Thyroid gland (tissue), 4 donors: ENCODE data around the gene COL24A1. TPM values are rescaled to one million over a fixed set of nuclear protein-coding genes. Genes with fewer than 3 reads are reported as not detected.

Experiments
- DNase-seq, 2 donors: peaks; one replicate each; pipeline ENCODE4 v3.0.0-alpha.2; 2019
- H3K27ac ChIP-seq, 3 donors: fragments of 200-600 bp; sonication (generic); 1 replicate in 2 of 3; 2 replicates in 1 of 3; pipeline ENCODE4 v1.5.1; 2016 to 2019; ENCODE audit warnings: mild to moderate bottlenecking in 1 of 3, moderate library complexity in 1 of 3
- H3K27me3 ChIP-seq: fragments of 200-600 bp; sonication (generic); one replicate; pipeline ENCODE4 v1.5.1; 2019
- H3K36me3 ChIP-seq, 2 donors: fragments of 200-600 bp; sonication (generic); one replicate each; pipeline ENCODE4 v1.5.1; 2016 to 2019
- H3K4me1 ChIP-seq, 2 donors: fragments of 200-600 bp; sonication (generic); one replicate each; pipeline ENCODE4 v1.5.1; 2017 to 2019
- H3K4me3 ChIP-seq, 3 donors: fragments of 200-600 bp; sonication (generic); replicated peaks in 1 of 3; 1 replicate in 2 of 3; 2 replicates in 1 of 3; pipeline ENCODE4 v1.5.1; 2016; ENCODE audit warnings: mild to moderate bottlenecking in 1 of 3
- H3K9me3 ChIP-seq: fragments of 200-600 bp; sonication (generic); one replicate; pipeline ENCODE4 v1.5.1; 2017
- CTCF ChIP-seq, 6 experiments: fragments of 200-600 bp in 3 of 6; fragments of 450-650 bp in 3 of 6; sonication (generic) in 3 of 6; IDR thresholded peaks; one replicate each; pipeline ENCODE4 v1.5.1; 2016 to 2019; ENCODE audit warnings: antibody characterized with exemption in 6 of 6, mild to moderate bottlenecking in 2 of 6, inconsistent platforms in 1 of 6, moderate library complexity in 1 of 6
- POLR2A ChIP-seq, 2 donors: fragments of 450-650 bp; IDR thresholded peaks; one replicate each; pipeline ENCODE4 v1.6.1; 2017; ENCODE audit warnings: antibody characterized with exemption in 2 of 2, mild to moderate bottlenecking in 2 of 2, moderate library complexity in 1 of 2
- WGBS, 2 donors: methylation state at CpG; one replicate each; pipeline ENCODE4 v1.1.5; 2017; 5-methylcytosine and 5-hydroxymethylcytosine counted together
- intact Hi-C: fragments of 100-400 bp; cut with DNase I; formaldehyde crosslinking; loops from one replicate; pipeline ENCODE4 v1.15.1; 2023
- small RNA-seq: library from RNA; depleted of rRNA; stranded (forward); fragments of <200 nt; gene quantifications from one replicate; pipeline ENCODE3, GENCODE V24; 2016
- total RNA-seq, 4 donors: library from RNA; depleted of rRNA; stranded (reverse); fragments of >200 nt; gene quantifications; one replicate each; pipeline ENCODE4 v1.2.3, GENCODE V29; 2016

Gene COL24A1
- total RNA-seq, 4 donors from 2014 or later, result 0.27 to 0.89 (median 0.46) TPM

DNA sequence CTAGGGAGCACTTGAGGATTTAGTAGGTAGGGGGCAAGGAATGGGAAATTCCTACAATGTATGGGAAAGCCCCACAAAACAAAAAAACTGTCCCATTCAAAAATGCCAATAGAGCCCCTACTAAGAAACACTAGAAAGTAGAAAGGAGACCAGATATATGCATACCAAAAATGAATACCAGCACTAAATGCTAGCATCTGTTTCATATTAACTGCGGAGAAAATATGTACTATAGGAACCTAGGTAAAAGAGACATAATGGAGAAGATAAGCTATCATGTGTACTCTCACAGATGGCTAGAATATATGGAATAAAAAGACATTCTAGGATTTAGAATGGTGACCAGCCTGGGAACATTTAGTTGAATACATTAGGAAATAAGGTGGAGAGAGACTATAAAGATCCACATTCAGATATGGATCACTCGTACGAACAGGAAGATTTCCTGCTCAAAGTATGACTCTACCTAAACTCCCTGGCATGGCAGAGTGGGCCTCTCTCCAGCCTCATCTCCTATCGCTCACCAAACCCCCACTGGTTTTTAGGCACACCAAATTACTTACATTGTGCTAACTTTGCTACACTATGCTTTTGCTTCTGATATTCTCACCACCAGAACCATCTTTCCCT, 466.7 kb downstream of the COL24A1 start:
- Histone ChIP-seq H3K27me3 (no peaks in the 10 kb centered on the region), H3K36me3 (no peaks in the 10 kb centered on the region), H3K4me1 (no peaks in the 10 kb centered on the region), H3K27ac (peak overlapping the region in 1 of 3 donors; percentile 21), H3K4me3 (no peak overlapping the region), H3K9me3 (no peaks in the 10 kb centered on the region)
- DNase-seq, result no peak
- no peak for TF ChIP-seq CTCF (IDR thresholded peaks at IDR 0.05)
- TF ChIP-seq POLR2A (IDR thresholded peaks at IDR 0.05), result no peak
- 94% methylated on average over 4 of the region's 4 CpGs for WGBS, 2 donors
- intact Hi-C loops, result loop anchor here (2.0 to 10.0 kb wide), 2 partner anchors 105 to 383 kb away; partner anchors contain the start of gene CCN1

- TF ChIP-seq CTCF (IDR thresholded peaks at IDR 0.05), result no peak
- TF ChIP-seq POLR2A (IDR thresholded peaks at IDR 0.05), result no peak
- intact Hi-C loops, result no loop called here
- Histone ChIP-seq H3K4me1 (peaks cover 11 to 13% of the 10 kb centered on the region in 2 donors), H3K36me3 (no peaks in the 10 kb centered on the region), H3K4me3 (no peak overlapping the region), H3K27me3 (no peaks in the 10 kb centered on the region), H3K9me3 (no peaks in the 10 kb centered on the region), H3K27ac (no peak overlapping the region)
- whole genome bisulfite sequencing, 2 donors, result 91 to 95% methylated on average over 9 of the region's 9 CpGs
- DNase-seq, result no peak
Measured at GRCh38 chr1:85683292-85684025, 473.1 kb downstream of the COL24A1 start.

DNA sequence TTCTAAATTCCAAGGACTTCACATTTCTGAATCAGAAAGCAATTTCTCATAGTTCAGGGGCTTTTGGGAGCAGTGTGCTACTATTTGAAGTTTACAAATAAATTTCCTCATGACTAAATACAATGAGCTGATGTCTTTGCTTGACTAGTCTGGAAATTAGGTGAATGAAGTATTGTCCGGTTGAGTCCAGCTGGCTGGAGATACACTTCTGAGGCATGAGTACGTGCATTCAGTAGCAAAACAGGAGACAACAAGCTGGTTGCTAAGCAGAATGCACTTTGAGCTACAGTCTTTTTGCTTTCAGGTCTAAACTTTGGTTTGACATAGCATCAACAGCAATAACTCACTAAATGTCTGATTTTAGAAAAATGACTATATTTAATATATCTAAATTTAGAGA, 475.5 kb downstream of the COL24A1 start:
- TF ChIP-seq CTCF (IDR thresholded peaks at IDR 0.05), result no peak
- TF ChIP-seq POLR2A (IDR thresholded peaks at IDR 0.05), result no peak
- WGBS, 2 donors, result 9 to 23% methylated on average over 2 of the region's 2 CpGs
- peak; percentile 67 to 77 for DNase-seq

More for the DNA sequence above, 475.5 kb downstream of the COL24A1 start:
- Histone ChIP-seq H3K27me3 (no peaks in the 10 kb centered on the region), H3K4me1 (peaks cover 11 to 21% of the 10 kb centered on the region in 2 donors), H3K9me3 (no peaks in the 10 kb centered on the region), H3K4me3 (no peak overlapping the region), H3K27ac (peak overlapping the region; percentile 62 to 86 (median 69)), H3K36me3 (no peaks in the 10 kb centered on the region)
- intact Hi-C loops, result no loop called here

Small RNA genes lying within 50 kb of the gene (small RNA-seq; reads per million reads assigned to genes)
- gene RNA5SP51, result not detected

Other genes starting within 250 kb of the COL24A1 start
- 100 to 1,000 TPM in 1 of 4 donors, 10 to 100 TPM in 3; 48.2 to 111 (median 64.7) TPM for gene ODF2L, start 239.6 kb upstream of the COL24A1 start, total RNA-seq